Nephron progenitor cell (in vitro differentiated cells): ENCODE results near the gene MYH10.

ENCODE experiments used
- DNase-seq: peaks from one replicate; pipeline ENCODE4 v3.0.0; 2021
- H3K27ac Mint-ChIP-seq: 2 replicates; pipeline ENCODE4 v1.8.0; 2021; ENCODE audit warnings: mild to moderate bottlenecking, moderate library complexity, mixed read lengths
- H3K27me3 Mint-ChIP-seq: 2 replicates; pipeline ENCODE4 v1.8.0; 2021; ENCODE audit warnings: mild to moderate bottlenecking, low read depth, mixed read lengths; ENCODE audit not compliant: poor library complexity
- H3K36me3 Mint-ChIP-seq: 2 replicates; pipeline ENCODE4 v1.8.0; 2021; ENCODE audit warnings: low read depth, mixed read lengths
- H3K4me1 Mint-ChIP-seq: 2 replicates; pipeline ENCODE4 v1.8.0; 2021; ENCODE audit warnings: mixed read lengths
- H3K4me3 Mint-ChIP-seq: 2 replicates; pipeline ENCODE4 v1.8.0; 2021; ENCODE audit warnings: mild to moderate bottlenecking, moderate library complexity, mixed read lengths
- H3K9me3 Mint-ChIP-seq: 2 replicates; pipeline ENCODE4 v1.8.0; 2021; ENCODE audit warnings: mild to moderate bottlenecking, moderate library complexity, mixed read lengths
- CTCF ChIP-seq: fragments of 200-600 bp; sonication (generic); IDR thresholded peaks from 2 replicates; pipeline ENCODE4 v1.5.0; 2021; ENCODE audit warnings: antibody characterized with exemption

Gene MYH10

GRCh38 chr17:8490256-8491023 is 140.1 kb downstream of the MYH10 start:
- DNase-seq, result no peak
- Mint-ChIP-seq H3K27ac (peak overlapping the region; percentile 89), H3K4me1 (no peaks in the 10 kb centered on the region), H3K4me3 (no peak overlapping the region), H3K27me3 (no peaks in the 10 kb centered on the region), H3K36me3 (peaks cover 93% of the 10 kb centered on the region), H3K9me3 (peaks cover 6% of the 10 kb centered on the region)
- TF ChIP-seq CTCF, result no peak

- Mint-ChIP-seq H3K36me3 (peaks cover 93% of the 10 kb centered on the region), H3K4me1 (no peaks in the 10 kb centered on the region), H3K4me3 (no peak overlapping the region), H3K27me3 (no peaks in the 10 kb centered on the region), H3K27ac (peak overlapping the region; percentile 74), H3K9me3 (peaks cover 11% of the 10 kb centered on the region)
- no peak for TF ChIP-seq CTCF
- DNase-seq, result no peak
Measured at GRCh38 chr17:8489841-8490240, 140.7 kb downstream of the MYH10 start.

GRCh38 chr17:8488901-8489300 is 141.6 kb downstream of the MYH10 start:
- Mint-ChIP-seq H3K27ac (no peak overlapping the region), H3K36me3 (peaks cover 93% of the 10 kb centered on the region), H3K4me3 (no peak overlapping the region), H3K4me1 (no peaks in the 10 kb centered on the region), H3K9me3 (peaks cover 16% of the 10 kb centered on the region), H3K27me3 (no peaks in the 10 kb centered on the region)
- no peak for DNase-seq
- TF ChIP-seq CTCF, result no peak

GRCh38 chr17:8488491-8488890 is 142.0 kb downstream of the MYH10 start:
- Mint-ChIP-seq H3K27ac (no peak overlapping the region), H3K4me3 (no peak overlapping the region), H3K4me1 (no peaks in the 10 kb centered on the region), H3K27me3 (no peaks in the 10 kb centered on the region), H3K36me3 (peaks cover 93% of the 10 kb centered on the region), H3K9me3 (peaks cover 16% of the 10 kb centered on the region)
- DNase-seq, result no peak
- TF ChIP-seq CTCF, result no peak

GRCh38 chr17:8487743-8488142 is 142.8 kb downstream of the MYH10 start:
- H3K27ac Mint-ChIP-seq, result peak overlapping the region; percentile 40
- DNase-seq, result no peak
- H3K9me3 Mint-ChIP-seq, result peaks cover 16% of the 10 kb centered on the region
- H3K27me3 Mint-ChIP-seq, result no peaks in the 10 kb centered on the region
- peaks cover 97% of the 10 kb centered on the region for H3K36me3 Mint-ChIP-seq
- H3K4me1 Mint-ChIP-seq, result no peaks in the 10 kb centered on the region
- H3K4me3 Mint-ChIP-seq, result no peak overlapping the region
- TF ChIP-seq CTCF, result no peak

GRCh38 chr17:8487130-8487645 is 143.3 kb downstream of the MYH10 start:
- no peak for DNase-seq
- no peak for TF ChIP-seq CTCF
- H3K27ac Mint-ChIP-seq, result no peak overlapping the region
- peaks cover 97% of the 10 kb centered on the region for H3K36me3 Mint-ChIP-seq
- H3K4me3 Mint-ChIP-seq, result no peak overlapping the region
- H3K27me3 Mint-ChIP-seq, result peaks cover 4% of the 10 kb centered on the region
- H3K9me3 Mint-ChIP-seq, result peaks cover 16% of the 10 kb centered on the region
- no peaks in the 10 kb centered on the region for H3K4me1 Mint-ChIP-seq
